Activated B cell treated with CpG ODN at 0.5 μM for 24 hours (primary cell): ENCODE results near the gene MUC21. TPM values are rescaled to one million over a fixed set of nuclear protein-coding genes. Genes with fewer than 3 reads are reported as not detected.
"Not testable (repeated sequence)": the region's sequence is repeated elsewhere in the genome, so short reads cannot be mapped to it uniquely, and the experiment has no call there.

Experiments used
- ATAC-seq: fragments of 200-7000 bp; cut with Tn5 transposase; one replicate; pipeline ENCODE4 v1.10.0; 2021; ENCODE audit warnings: low read depth, mild to moderate bottlenecking, moderate library complexity
- CTCF ChIA-PET: fragments of 350-600 bp; sonication (Branson Sonifier 250); formaldehyde crosslinking; loops from one replicate; lab custom pipeline; 2021; ENCODE audit warnings: antibody characterized with exemption; lab: Charles Lee
- POLR2A ChIA-PET: fragments of 350-600 bp; sonication (Branson Sonifier 250); formaldehyde crosslinking; loops from one replicate; lab custom pipeline; 2021; ENCODE audit warnings: antibody characterized with exemption; lab: Charles Lee
- DNase-seq: peaks from one replicate; pipeline ENCODE4 v3.0.0; 2022
- H3K27ac Mint-ChIP-seq: one replicate; pipeline ENCODE4 v1.8.0; 2020; ENCODE audit warnings: mixed read lengths
- H3K27me3 Mint-ChIP-seq: one replicate; pipeline ENCODE4 v1.8.0; 2021; ENCODE audit warnings: mixed read lengths
- H3K36me3 Mint-ChIP-seq: one replicate; pipeline ENCODE4 v1.8.0; 2021; ENCODE audit warnings: low read depth, mixed read lengths
- H3K4me1 Mint-ChIP-seq: one replicate; pipeline ENCODE4 v1.8.0; 2021; ENCODE audit warnings: mixed read lengths
- H3K4me3 Mint-ChIP-seq: one replicate; pipeline ENCODE4 v1.8.0; 2020; ENCODE audit warnings: mild to moderate bottlenecking, mixed read lengths
- H3K9me3 Mint-ChIP-seq: one replicate; pipeline ENCODE4 v1.8.0; 2020; ENCODE audit warnings: mixed read lengths
- intact Hi-C: fragments of 100-400 bp; cut with micrococcal nuclease; formaldehyde crosslinking; loops from one replicate; pipeline ENCODE4 v1.15.1; 2024
- total RNA-seq: library from RNA; stranded (reverse); gene quantifications from 2 replicates; pipeline ENCODE4 v1.2.3, GENCODE V29; 2022
- TF ChIP-seq, protein P1 (sequence below): fragments of 200-600 bp; IDR thresholded peaks from one replicate; pipeline ENCODE4 v1.8.0; 2022; ENCODE audit warnings: antibody characterized with exemption, mild to moderate bottlenecking

Gene MUC21
- total RNA-seq, 1 donor from 2014 or later: not detected

DNA sequence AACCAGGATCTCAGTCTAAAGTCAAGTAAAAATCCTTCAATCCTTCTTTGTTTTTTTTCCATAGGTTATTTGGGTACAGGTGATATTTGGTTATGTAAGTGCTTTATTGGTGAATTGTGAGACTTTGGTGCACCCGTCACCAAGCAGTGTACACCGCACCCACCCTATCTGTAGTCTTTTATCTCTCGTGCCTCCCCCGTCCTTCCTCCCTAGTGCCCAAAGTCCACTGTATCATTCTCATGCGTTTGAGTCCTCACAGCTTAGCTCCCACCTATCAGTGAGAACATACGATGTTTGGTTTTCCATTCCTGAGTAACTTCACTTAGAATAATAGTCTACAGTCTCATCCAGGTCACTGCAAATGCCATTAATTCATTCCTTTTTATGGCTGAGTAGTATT is 27.6 kb downstream of the MUC21 start:
- Mint-ChIP-seq H3K27me3 (peaks cover 35% of the 10 kb centered on the region), H3K36me3 (no peaks in the 10 kb centered on the region), H3K4me1 (no peaks in the 10 kb centered on the region), H3K27ac (no peak overlapping the region), H3K9me3 (peaks cover 5% of the 10 kb centered on the region), H3K4me3 (no peak overlapping the region)
- ChIA-PET CTCF (no interaction called here), POLR2A (no interaction called here)
- intact Hi-C loops: no loop called here
- no peak for DNase-seq
- TF ChIP-seq, protein P1, sequence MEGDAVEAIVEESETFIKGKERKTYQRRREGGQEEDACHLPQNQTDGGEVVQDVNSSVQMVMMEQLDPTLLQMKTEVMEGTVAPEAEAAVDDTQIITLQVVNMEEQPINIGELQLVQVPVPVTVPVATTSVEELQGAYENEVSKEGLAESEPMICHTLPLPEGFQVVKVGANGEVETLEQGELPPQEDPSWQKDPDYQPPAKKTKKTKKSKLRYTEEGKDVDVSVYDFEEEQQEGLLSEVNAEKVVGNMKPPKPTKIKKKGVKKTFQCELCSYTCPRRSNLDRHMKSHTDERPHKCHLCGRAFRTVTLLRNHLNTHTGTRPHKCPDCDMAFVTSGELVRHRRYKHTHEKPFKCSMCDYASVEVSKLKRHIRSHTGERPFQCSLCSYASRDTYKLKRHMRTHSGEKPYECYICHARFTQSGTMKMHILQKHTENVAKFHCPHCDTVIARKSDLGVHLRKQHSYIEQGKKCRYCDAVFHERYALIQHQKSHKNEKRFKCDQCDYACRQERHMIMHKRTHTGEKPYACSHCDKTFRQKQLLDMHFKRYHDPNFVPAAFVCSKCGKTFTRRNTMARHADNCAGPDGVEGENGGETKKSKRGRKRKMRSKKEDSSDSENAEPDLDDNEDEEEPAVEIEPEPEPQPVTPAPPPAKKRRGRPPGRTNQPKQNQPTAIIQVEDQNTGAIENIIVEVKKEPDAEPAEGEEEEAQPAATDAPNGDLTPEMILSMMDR: no peak
- ATAC-seq: no peak

GRCh38 chr6:31016659-31017299 is 33.3 kb downstream of the MUC21 start:
- Mint-ChIP-seq H3K9me3 (peaks cover 5% of the 10 kb centered on the region), H3K4me3 (no peak overlapping the region), H3K4me1 (peaks cover 8% of the 10 kb centered on the region), H3K36me3 (no peaks in the 10 kb centered on the region), H3K27me3 (peaks cover 29% of the 10 kb centered on the region), H3K27ac (no peak overlapping the region)
- intact Hi-C loops: no loop called here
- ChIA-PET CTCF (no interaction called here), POLR2A (no interaction called here)
- no peak for DNase-seq
- no peak for ATAC-seq
- TF ChIP-seq, protein P1: no peak

GRCh38 chr6:31017436-31017835 is 33.9 kb downstream of the MUC21 start:
- H3K27ac Mint-ChIP-seq, POLR2A ChIA-PET, H3K9me3 Mint-ChIP-seq, DNase-seq, CTCF ChIA-PET, H3K36me3 Mint-ChIP-seq, ATAC-seq, H3K4me3 Mint-ChIP-seq, intact Hi-C loops, H3K4me1 Mint-ChIP-seq: not testable (repeated sequence)
- peaks cover 26% of the 10 kb centered on the region for H3K27me3 Mint-ChIP-seq

- intact Hi-C loops: no loop called here
- Mint-ChIP-seq H3K9me3 (no peaks in the 10 kb centered on the region), H3K27me3 (peaks cover 16% of the 10 kb centered on the region), H3K36me3 (no peaks in the 10 kb centered on the region), H3K27ac (no peak overlapping the region), H3K4me3 (no peak overlapping the region), H3K4me1 (peaks cover 8% of the 10 kb centered on the region)
- ATAC-seq (no peak), DNase-seq (no peak)
- TF ChIP-seq, protein P1: no peak
- ChIA-PET CTCF (interaction anchor here (0.7 kb wide), 1 partner anchor 56 kb away, joined by 3 read pairs; no protein-coding TSS in a partner anchor), POLR2A (no interaction called here)
These were observed 36.5 kb downstream of the MUC21 start for GRCh38 chr6:31020057-31020456.

- H3K27ac Mint-ChIP-seq, H3K4me1 Mint-ChIP-seq, H3K4me3 Mint-ChIP-seq, ATAC-seq, DNase-seq, H3K9me3 Mint-ChIP-seq, H3K36me3 Mint-ChIP-seq, intact Hi-C loops, CTCF ChIA-PET, POLR2A ChIA-PET: not testable (repeated sequence)
- H3K27me3 Mint-ChIP-seq: peaks cover 19% of the 10 kb centered on the region
These were observed 37.2 kb downstream of the MUC21 start for GRCh38 chr6:31020631-31021255.

GRCh38 chr6:31021705-31022531 is 38.4 kb downstream of the MUC21 start:
- H3K4me3 Mint-ChIP-seq, H3K27ac Mint-ChIP-seq, H3K36me3 Mint-ChIP-seq, CTCF ChIA-PET, ATAC-seq, H3K4me1 Mint-ChIP-seq, intact Hi-C loops, POLR2A ChIA-PET, H3K9me3 Mint-ChIP-seq, DNase-seq: not testable (repeated sequence)
- peaks cover 21% of the 10 kb centered on the region for H3K27me3 Mint-ChIP-seq
